Thoracic aorta (tissue), 2 donors: ENCODE measurements around the gene PREB. TPM values are rescaled to one million over a fixed set of nuclear protein-coding genes. Genes with fewer than 3 reads are reported as not detected.

ENCODE experiments used
- ATAC-seq: fragments of 150-250 bp; one replicate; pipeline ENCODE4 v1.8.0; 2017; ENCODE audit warnings: low read depth; ENCODE audit not compliant: insufficient number of reproducible peaks, low FRiP score
- DNase-seq: peaks from one replicate; pipeline ENCODE4 v3.0.0-alpha.2; 2020; ENCODE audit warnings: low spot score
- H3K27ac ChIP-seq, 2 donors: fragments of 200-600 bp; sonication (generic); 1 replicate in 1 of 2; 2 replicates in 1 of 2; pipeline ENCODE4 v1.5.1; 2016; ENCODE audit warnings: mild to moderate bottlenecking in 2 of 2, moderate library complexity in 2 of 2
- H3K27me3 ChIP-seq: fragments of 200-600 bp; sonication (generic); replicated peaks from 2 replicates; pipeline ENCODE4 v1.6.0; 2016; ENCODE audit warnings: mild to moderate bottlenecking; ENCODE audit not compliant: insufficient read depth
- H3K36me3 ChIP-seq: fragments of 200-600 bp; sonication (generic); one replicate; pipeline ENCODE4 v1.5.1; 2016
- H3K4me1 ChIP-seq, 2 donors: fragments of 200-600 bp; sonication (generic); 1 replicate in 1 of 2; 2 replicates in 1 of 2; pipeline versions ENCODE4 v1.5.1 to v1.6.0; 2016; ENCODE audit warnings: low read depth in 2 of 2, mild to moderate bottlenecking in 1 of 2; ENCODE audit not compliant: control insufficient read depth in 1 of 2
- H3K4me3 ChIP-seq: fragments of 200-600 bp; sonication (generic); 2 replicates; pipeline ENCODE4 v1.5.1; 2016; ENCODE audit warnings: mild to moderate bottlenecking
- H3K9me3 ChIP-seq: fragments of 200-600 bp; sonication (generic); 2 replicates; pipeline ENCODE4 v1.5.1; 2016
- total RNA-seq, 2 donors: library from RNA; depleted of rRNA; stranded (reverse); fragments of >200 nt; gene quantifications; one replicate each; pipeline versions ENCODE4 v1.1.0 to v1.2.3, GENCODE V29; 2016
- TF ChIP-seq, protein P1 (sequence below): fragments of 200-600 bp; sonication (generic); IDR thresholded peaks from one replicate; pipeline ENCODE4 v1.5.1; 2019; ENCODE audit warnings: antibody characterized with exemption

Gene PREB
- total RNA-seq, 2 donors from 2014 or later = 64.3 to 92.3 TPM

GRCh38 chr2:27105981-27106380, 28.5 kb downstream of the PREB start:
- Histone ChIP-seq H3K27me3 (no peaks in the 10 kb centered on the region), H3K4me1 (no peaks in the 10 kb centered on the region), H3K27ac (no peak overlapping the region), H3K9me3 (no peaks in the 10 kb centered on the region), H3K36me3 (no peaks in the 10 kb centered on the region), H3K4me3 (no peak overlapping the region)
- ATAC-seq = no peak
- no peak for DNase-seq
- TF ChIP-seq, protein P1, sequence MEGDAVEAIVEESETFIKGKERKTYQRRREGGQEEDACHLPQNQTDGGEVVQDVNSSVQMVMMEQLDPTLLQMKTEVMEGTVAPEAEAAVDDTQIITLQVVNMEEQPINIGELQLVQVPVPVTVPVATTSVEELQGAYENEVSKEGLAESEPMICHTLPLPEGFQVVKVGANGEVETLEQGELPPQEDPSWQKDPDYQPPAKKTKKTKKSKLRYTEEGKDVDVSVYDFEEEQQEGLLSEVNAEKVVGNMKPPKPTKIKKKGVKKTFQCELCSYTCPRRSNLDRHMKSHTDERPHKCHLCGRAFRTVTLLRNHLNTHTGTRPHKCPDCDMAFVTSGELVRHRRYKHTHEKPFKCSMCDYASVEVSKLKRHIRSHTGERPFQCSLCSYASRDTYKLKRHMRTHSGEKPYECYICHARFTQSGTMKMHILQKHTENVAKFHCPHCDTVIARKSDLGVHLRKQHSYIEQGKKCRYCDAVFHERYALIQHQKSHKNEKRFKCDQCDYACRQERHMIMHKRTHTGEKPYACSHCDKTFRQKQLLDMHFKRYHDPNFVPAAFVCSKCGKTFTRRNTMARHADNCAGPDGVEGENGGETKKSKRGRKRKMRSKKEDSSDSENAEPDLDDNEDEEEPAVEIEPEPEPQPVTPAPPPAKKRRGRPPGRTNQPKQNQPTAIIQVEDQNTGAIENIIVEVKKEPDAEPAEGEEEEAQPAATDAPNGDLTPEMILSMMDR = no peak

GRCh38 chr2:27102329-27102728, 32.1 kb downstream of the PREB start:
- no peaks in the 10 kb centered on the region for H3K9me3 ChIP-seq
- no peaks in the 10 kb centered on the region for H3K36me3 ChIP-seq
- ATAC-seq (no peak), DNase-seq (no peak)
- TF ChIP-seq, protein P1 = no peak
- H3K27ac ChIP-seq = no peak overlapping the region
- H3K27me3 ChIP-seq = no peaks in the 10 kb centered on the region
- H3K4me1 ChIP-seq = no peaks in the 10 kb centered on the region
- no peak overlapping the region for H3K4me3 ChIP-seq

DNA sequence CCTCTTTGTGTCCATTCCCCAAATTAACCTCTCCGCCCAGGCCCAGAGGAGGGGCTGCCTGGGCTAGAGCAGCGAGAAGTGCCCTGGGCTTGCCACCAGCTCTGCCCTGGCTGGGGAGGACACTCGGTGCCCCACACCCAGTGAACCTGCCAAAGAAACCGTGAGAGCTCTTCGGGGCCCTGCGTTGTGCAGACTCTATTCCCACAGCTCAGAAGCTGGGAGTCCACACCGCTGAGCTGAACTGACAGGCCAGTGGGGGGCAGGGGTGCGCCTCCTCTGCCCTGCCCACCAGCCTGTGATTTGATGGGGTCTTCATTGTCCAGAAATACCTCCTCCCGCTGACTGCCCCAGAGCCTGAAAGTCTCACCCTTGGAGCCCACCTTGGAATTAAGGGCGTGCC, 34.4 kb downstream of the PREB start:
- Histone ChIP-seq H3K4me1 (no peaks in the 10 kb centered on the region), H3K4me3 (no peak overlapping the region), H3K36me3 (no peaks in the 10 kb centered on the region), H3K27ac (no peak overlapping the region), H3K9me3 (no peaks in the 10 kb centered on the region), H3K27me3 (no peaks in the 10 kb centered on the region)
- DNase-seq (no peak), ATAC-seq (no peak)
- TF ChIP-seq, protein P1 = no peak

DNA sequence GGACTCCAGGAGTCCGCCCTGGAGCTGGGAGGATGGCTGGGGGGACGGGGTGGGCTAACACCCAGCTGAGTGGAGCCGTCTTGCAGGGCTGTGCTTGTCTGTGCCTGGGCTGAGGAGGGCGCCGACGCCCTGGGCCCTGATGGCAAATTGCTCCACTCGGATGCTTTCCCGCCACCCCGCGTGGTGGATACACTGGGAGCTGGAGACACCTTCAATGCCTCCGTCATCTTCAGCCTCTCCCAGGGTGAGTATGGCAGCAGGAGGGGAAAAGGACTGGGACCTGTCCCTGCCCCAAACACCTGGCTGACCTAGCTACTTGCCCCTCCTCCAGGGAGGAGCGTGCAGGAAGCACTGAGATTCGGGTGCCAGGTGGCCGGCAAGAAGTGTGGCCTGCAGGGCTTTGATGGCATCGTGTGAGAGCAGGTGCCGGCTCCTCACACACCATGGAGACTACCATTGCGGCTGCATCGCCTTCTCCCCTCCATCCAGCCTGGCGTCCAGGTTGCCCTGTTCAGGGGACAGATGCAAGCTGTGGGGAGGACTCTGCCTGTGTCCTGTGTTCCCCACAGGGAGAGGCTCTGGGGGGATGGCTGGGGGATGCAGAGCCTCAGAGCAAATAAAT, 35.0 kb downstream of the PREB start:
- Histone ChIP-seq H3K27ac (no peak overlapping the region), H3K4me1 (no peaks in the 10 kb centered on the region), H3K27me3 (no peaks in the 10 kb centered on the region), H3K9me3 (no peaks in the 10 kb centered on the region), H3K36me3 (no peaks in the 10 kb centered on the region), H3K4me3 (no peak overlapping the region)
- DNase-seq (no peak), ATAC-seq (no peak)
- TF ChIP-seq, protein P1 = no peak

- Histone ChIP-seq H3K4me3 (no peak overlapping the region), H3K27me3 (no peaks in the 10 kb centered on the region), H3K4me1 (no peaks in the 10 kb centered on the region), H3K27ac (no peak overlapping the region), H3K36me3 (no peaks in the 10 kb centered on the region), H3K9me3 (no peaks in the 10 kb centered on the region)
- DNase-seq = no peak
- ATAC-seq = no peak
- TF ChIP-seq, protein P1 = no peak
Measured at GRCh38 chr2:27097341-27097740, 37.1 kb downstream of the PREB start.
